ENCODE data around the gene APAF1.

APAF1 gene

GRCh38 chr12:98679611-98680005 is 34.5 kb downstream of the APAF1 start:
- Histone ChIP-seq H3K4me1 (ENCODE audit: control insufficient read depth, insufficient read depth, low read depth, low read length) (no peaks in the 10 kb centered on the region), H2BK12ac (ENCODE audit: low read length in 2 of 2) (no peak overlapping the region), H3K9me3 (ENCODE audit: control insufficient read depth, low read length) (no peaks in the 10 kb centered on the region), H3K27me3 (ENCODE audit: control insufficient read depth in 1 of 2, insufficient read depth in 1 of 2, low read length in 2 of 2) (no peaks in the 10 kb centered on the region), H3K23ac (ENCODE audit: low read length in 2 of 2) (no peak overlapping the region), H2BK15ac (ENCODE audit: low read depth, poor library complexity, severe bottlenecking) (no peak overlapping the region), H3K18ac (ENCODE audit: low read depth in 1 of 2, low read length in 2 of 2) (no peak overlapping the region), H2AFZ (ENCODE audit: low read depth, low read length) (no peak overlapping the region), H4K91ac (ENCODE audit: low read length) (no peak overlapping the region), H3K14ac (ENCODE audit: low read length in 2 of 2) (no peak overlapping the region), H3K9ac (ENCODE audit: low read length) (no peak overlapping the region), H3K4ac (ENCODE audit: low read depth in 1 of 2, low read length in 2 of 2) (no peak overlapping the region), H2BK120ac (ENCODE audit: low read depth, low read length) (no peak overlapping the region), H3K79me1 (replicated peaks; ENCODE audit: low read length, poor library complexity, severe bottlenecking) (peaks cover 18% of the 10 kb centered on the region), H4K8ac (ENCODE audit: low read length) (no peak overlapping the region), H2BK5ac (ENCODE audit: low read depth, low read length, poor library complexity, severe bottlenecking) (no peak overlapping the region), H3K4me2 (ENCODE audit: low read length, poor library complexity, severe bottlenecking) (no peak overlapping the region), H3K27ac (ENCODE audit: low read length, poor library complexity, severe bottlenecking) (no peak overlapping the region), H3K4me3 (ENCODE audit: insufficient read depth in 1 of 2, low read depth in 1 of 2, low read length in 2 of 2) (no peak overlapping the region), H2AK5ac (ENCODE audit: low read length, severe bottlenecking) (no peak overlapping the region), H3K36me3 (ENCODE audit: control insufficient read depth in 1 of 2, insufficient read depth in 2 of 2, low read depth in 1 of 2, low read length in 2 of 2) (peaks cover 23 to 87% of the 10 kb centered on the region in 2 experiments)
- DNase-seq, result no peak
- WGBS, result 97% methylated on average over 14 of the region's 15 CpGs

GRCh38 chr12:98684199-98684598 is 39.1 kb downstream of the APAF1 start:
- no peak overlapping the region for H3K18ac ChIP-seq (ENCODE audit: low read depth in 1 of 2, low read length in 2 of 2)
- H3K79me1 ChIP-seq (replicated peaks; ENCODE audit: low read length, poor library complexity, severe bottlenecking), result peaks cover 9% of the 10 kb centered on the region
- H2BK15ac ChIP-seq (ENCODE audit: low read depth, poor library complexity, severe bottlenecking), result no peak overlapping the region
- no peaks in the 10 kb centered on the region for H3K4me1 ChIP-seq (ENCODE audit: control insufficient read depth, insufficient read depth, low read depth, low read length)
- H4K91ac ChIP-seq (ENCODE audit: low read length), result no peak overlapping the region
- no peak overlapping the region for H2AFZ ChIP-seq (ENCODE audit: low read depth, low read length)
- H3K4ac ChIP-seq (ENCODE audit: low read depth in 1 of 2, low read length in 2 of 2), result no peak overlapping the region
- no peak for DNase-seq
- H2AK5ac ChIP-seq (ENCODE audit: low read length, severe bottlenecking), result no peak overlapping the region
- no peak overlapping the region for H3K9ac ChIP-seq (ENCODE audit: low read length)
- no peaks in the 10 kb centered on the region for H3K27me3 ChIP-seq (ENCODE audit: control insufficient read depth in 1 of 2, insufficient read depth in 1 of 2, low read length in 2 of 2)
- no peaks in the 10 kb centered on the region for H3K9me3 ChIP-seq (ENCODE audit: control insufficient read depth, low read length)
- no peak overlapping the region for H2BK12ac ChIP-seq (ENCODE audit: low read length in 2 of 2)
- no peak overlapping the region for H3K4me3 ChIP-seq (ENCODE audit: insufficient read depth in 1 of 2, low read depth in 1 of 2, low read length in 2 of 2)
- no peak overlapping the region for H3K4me2 ChIP-seq (ENCODE audit: low read length, poor library complexity, severe bottlenecking)
- H4K8ac ChIP-seq (ENCODE audit: low read length), result no peak overlapping the region
- no peak overlapping the region for H2BK5ac ChIP-seq (ENCODE audit: low read depth, low read length, poor library complexity, severe bottlenecking)
- H2BK120ac ChIP-seq (ENCODE audit: low read depth, low read length), result no peak overlapping the region
- no peak overlapping the region for H3K23ac ChIP-seq (ENCODE audit: low read length in 2 of 2)
- H3K14ac ChIP-seq (ENCODE audit: low read length in 2 of 2), result no peak overlapping the region
- H3K27ac ChIP-seq (ENCODE audit: low read length, poor library complexity, severe bottlenecking), result no peak overlapping the region
- no CpG with 5 or more reads among the region's 2 CpGs for WGBS
- peaks cover 21 to 85% of the 10 kb centered on the region in 2 experiments for H3K36me3 ChIP-seq (ENCODE audit: control insufficient read depth in 1 of 2, insufficient read depth in 2 of 2, low read depth in 1 of 2, low read length in 2 of 2)

- Histone ChIP-seq H2AFZ (ENCODE audit: low read depth, low read length) (no peak overlapping the region), H2BK5ac (ENCODE audit: low read depth, low read length, poor library complexity, severe bottlenecking) (no peak overlapping the region)
Observed at GRCh38 chr12:98686603-98687002, 41.5 kb downstream of the APAF1 start.

GRCh38 chr12:98691351-98691750 is 46.3 kb downstream of the APAF1 start:
- peaks cover 10% of the 10 kb centered on the region for H3K79me1 ChIP-seq (replicated peaks; ENCODE audit: low read length, poor library complexity, severe bottlenecking)
- H4K8ac ChIP-seq (ENCODE audit: low read length), result no peak overlapping the region
- no peak overlapping the region for H2AK5ac ChIP-seq (ENCODE audit: low read length, severe bottlenecking)
- H3K18ac ChIP-seq (ENCODE audit: low read depth in 1 of 2, low read length in 2 of 2), result no peak overlapping the region
- H3K4ac ChIP-seq (ENCODE audit: low read depth in 1 of 2, low read length in 2 of 2), result no peak overlapping the region
- no peak overlapping the region for H2BK120ac ChIP-seq (ENCODE audit: low read depth, low read length)
- H3K9me3 ChIP-seq (ENCODE audit: control insufficient read depth, low read length), result peaks cover 2% of the 10 kb centered on the region
- no peak overlapping the region for H3K14ac ChIP-seq (ENCODE audit: low read length in 2 of 2)
- no peaks in the 10 kb centered on the region for H3K27me3 ChIP-seq (ENCODE audit: control insufficient read depth in 1 of 2, insufficient read depth in 1 of 2, low read length in 2 of 2)
- peaks cover 10 to 62% of the 10 kb centered on the region in 2 experiments for H3K36me3 ChIP-seq (ENCODE audit: control insufficient read depth in 1 of 2, insufficient read depth in 2 of 2, low read depth in 1 of 2, low read length in 2 of 2)
- H2BK12ac ChIP-seq (ENCODE audit: low read length in 2 of 2), result no peak overlapping the region
- no peak for DNase-seq
- no peak overlapping the region for H3K27ac ChIP-seq (ENCODE audit: low read length, poor library complexity, severe bottlenecking)
- H2BK15ac ChIP-seq (ENCODE audit: low read depth, poor library complexity, severe bottlenecking), result no peak overlapping the region
- H3K4me3 ChIP-seq (ENCODE audit: insufficient read depth in 1 of 2, low read depth in 1 of 2, low read length in 2 of 2), result no peak overlapping the region
- no peak overlapping the region for H2AFZ ChIP-seq (ENCODE audit: low read depth, low read length)
- H2BK5ac ChIP-seq (ENCODE audit: low read depth, low read length, poor library complexity, severe bottlenecking), result no peak overlapping the region
- no peak overlapping the region for H4K91ac ChIP-seq (ENCODE audit: low read length)
- no peak overlapping the region for H3K23ac ChIP-seq (ENCODE audit: low read length in 2 of 2)
- H3K9ac ChIP-seq (ENCODE audit: low read length), result no peak overlapping the region
- H3K4me1 ChIP-seq (ENCODE audit: control insufficient read depth, insufficient read depth, low read depth, low read length), result no peaks in the 10 kb centered on the region
- H3K4me2 ChIP-seq (ENCODE audit: low read length, poor library complexity, severe bottlenecking), result no peak overlapping the region

More at GRCh38 chr12:98686603-98687002, 41.5 kb downstream of the APAF1 start:
- no peak overlapping the region for H2BK12ac ChIP-seq (ENCODE audit: low read length in 2 of 2)
- no peak overlapping the region for H2AK5ac ChIP-seq (ENCODE audit: low read length, severe bottlenecking)
- H2BK120ac ChIP-seq (ENCODE audit: low read depth, low read length), result no peak overlapping the region
- H3K4me3 ChIP-seq (ENCODE audit: insufficient read depth in 1 of 2, low read depth in 1 of 2, low read length in 2 of 2), result no peak overlapping the region
- no peak for DNase-seq
- H3K36me3 ChIP-seq (ENCODE audit: control insufficient read depth in 1 of 2, insufficient read depth in 2 of 2, low read depth in 1 of 2, low read length in 2 of 2), result peaks cover 13 to 84% of the 10 kb centered on the region in 2 experiments
- H3K9me3 ChIP-seq (ENCODE audit: control insufficient read depth, low read length), result no peaks in the 10 kb centered on the region
- no peak overlapping the region for H4K8ac ChIP-seq (ENCODE audit: low read length)
- no peak overlapping the region for H3K23ac ChIP-seq (ENCODE audit: low read length in 2 of 2)
- H3K14ac ChIP-seq (ENCODE audit: low read length in 2 of 2), result no peak overlapping the region
- no peaks in the 10 kb centered on the region for H3K4me1 ChIP-seq (ENCODE audit: control insufficient read depth, insufficient read depth, low read depth, low read length)
- H3K4ac ChIP-seq (ENCODE audit: low read depth in 1 of 2, low read length in 2 of 2), result no peak overlapping the region
- peaks cover 4% of the 10 kb centered on the region for H3K79me1 ChIP-seq (replicated peaks; ENCODE audit: low read length, poor library complexity, severe bottlenecking)
- H2BK15ac ChIP-seq (ENCODE audit: low read depth, poor library complexity, severe bottlenecking), result no peak overlapping the region
- no peak overlapping the region for H3K27ac ChIP-seq (ENCODE audit: low read length, poor library complexity, severe bottlenecking)
- H3K27me3 ChIP-seq (ENCODE audit: control insufficient read depth in 1 of 2, insufficient read depth in 1 of 2, low read length in 2 of 2), result no peaks in the 10 kb centered on the region
- H3K18ac ChIP-seq (ENCODE audit: low read depth in 1 of 2, low read length in 2 of 2), result no peak overlapping the region
- whole genome bisulfite sequencing, result 83% methylated on average over 2 of the region's 2 CpGs
- H3K9ac ChIP-seq (ENCODE audit: low read length), result no peak overlapping the region
- no peak overlapping the region for H4K91ac ChIP-seq (ENCODE audit: low read length)
- H3K4me2 ChIP-seq (ENCODE audit: low read length, poor library complexity, severe bottlenecking), result no peak overlapping the region

All from mesenchymal stem cell (in vitro differentiated cells and primary cell).